NB4 (cell line): ENCODE data around the gene CAB39.

Experiments
- POLR2A ChIP-seq: IDR thresholded peaks from 2 replicates; pipeline ENCODE4 v1.6.1; 2011; ENCODE audit warnings: mild to moderate bottlenecking; ENCODE audit not compliant: insufficient read length; ENCODE audit errors: extremely low read depth
- TF ChIP-seq, protein P1 (sequence below): IDR thresholded peaks from one replicate; pipeline ENCODE4 v1.5.1; 2012; ENCODE audit warnings: low read depth, low read length
- TF ChIP-seq, protein P2 (sequence below): IDR thresholded peaks from 2 replicates; pipeline ENCODE4 v1.6.1; 2011; ENCODE audit warnings: low read depth, low read length

DNA sequence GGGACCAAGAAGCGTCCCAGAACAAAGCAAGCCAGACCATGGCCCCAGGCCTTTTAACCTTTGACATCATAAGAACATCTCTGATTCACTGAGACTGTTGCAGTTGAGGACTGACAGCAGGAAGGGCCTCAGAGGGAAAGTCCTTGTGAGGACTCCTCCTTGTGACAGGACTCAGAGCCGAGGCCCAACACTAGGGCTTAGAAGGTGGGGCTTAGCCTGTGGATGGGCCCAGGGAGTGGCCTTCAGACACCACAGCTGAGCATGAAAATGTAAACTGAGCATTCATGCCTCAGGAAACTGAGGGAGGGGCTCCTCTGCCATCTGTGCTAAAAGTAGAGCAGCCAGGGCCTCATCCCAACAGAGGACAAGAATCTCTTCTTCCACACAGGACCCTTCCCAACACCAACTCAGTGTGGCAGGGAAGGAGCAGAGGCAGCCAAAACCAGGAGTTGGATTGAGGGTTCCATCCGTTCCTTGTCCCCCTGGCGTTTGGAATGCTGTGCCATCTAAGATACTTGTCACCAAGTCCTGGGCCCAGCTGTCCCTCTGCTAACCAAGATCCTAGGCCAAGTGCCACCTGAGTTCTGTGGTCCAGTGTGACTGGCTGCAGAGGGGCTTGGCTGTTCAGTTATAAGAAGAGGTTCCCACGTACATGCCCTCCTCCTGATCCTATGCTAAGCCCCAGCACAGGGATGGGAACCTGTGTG, 37.5 kb upstream of the CAB39 start:
- TF ChIP-seq, protein P1, sequence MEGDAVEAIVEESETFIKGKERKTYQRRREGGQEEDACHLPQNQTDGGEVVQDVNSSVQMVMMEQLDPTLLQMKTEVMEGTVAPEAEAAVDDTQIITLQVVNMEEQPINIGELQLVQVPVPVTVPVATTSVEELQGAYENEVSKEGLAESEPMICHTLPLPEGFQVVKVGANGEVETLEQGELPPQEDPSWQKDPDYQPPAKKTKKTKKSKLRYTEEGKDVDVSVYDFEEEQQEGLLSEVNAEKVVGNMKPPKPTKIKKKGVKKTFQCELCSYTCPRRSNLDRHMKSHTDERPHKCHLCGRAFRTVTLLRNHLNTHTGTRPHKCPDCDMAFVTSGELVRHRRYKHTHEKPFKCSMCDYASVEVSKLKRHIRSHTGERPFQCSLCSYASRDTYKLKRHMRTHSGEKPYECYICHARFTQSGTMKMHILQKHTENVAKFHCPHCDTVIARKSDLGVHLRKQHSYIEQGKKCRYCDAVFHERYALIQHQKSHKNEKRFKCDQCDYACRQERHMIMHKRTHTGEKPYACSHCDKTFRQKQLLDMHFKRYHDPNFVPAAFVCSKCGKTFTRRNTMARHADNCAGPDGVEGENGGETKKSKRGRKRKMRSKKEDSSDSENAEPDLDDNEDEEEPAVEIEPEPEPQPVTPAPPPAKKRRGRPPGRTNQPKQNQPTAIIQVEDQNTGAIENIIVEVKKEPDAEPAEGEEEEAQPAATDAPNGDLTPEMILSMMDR: no peak
- no peak for TF ChIP-seq POLR2A
- TF ChIP-seq, protein P2, sequence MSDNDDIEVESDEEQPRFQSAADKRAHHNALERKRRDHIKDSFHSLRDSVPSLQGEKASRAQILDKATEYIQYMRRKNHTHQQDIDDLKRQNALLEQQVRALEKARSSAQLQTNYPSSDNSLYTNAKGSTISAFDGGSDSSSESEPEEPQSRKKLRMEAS: no peak
